ENCODE measurements around the gene RRP1. TPM values are rescaled to one million over a fixed set of nuclear protein-coding genes. Genes with fewer than 3 reads are reported as not detected.

The RRP1 gene
- total RNA-seq, 4 donors from 2014 or later, result 15.5 to 29.4 (median 19.0) TPM

DNA sequence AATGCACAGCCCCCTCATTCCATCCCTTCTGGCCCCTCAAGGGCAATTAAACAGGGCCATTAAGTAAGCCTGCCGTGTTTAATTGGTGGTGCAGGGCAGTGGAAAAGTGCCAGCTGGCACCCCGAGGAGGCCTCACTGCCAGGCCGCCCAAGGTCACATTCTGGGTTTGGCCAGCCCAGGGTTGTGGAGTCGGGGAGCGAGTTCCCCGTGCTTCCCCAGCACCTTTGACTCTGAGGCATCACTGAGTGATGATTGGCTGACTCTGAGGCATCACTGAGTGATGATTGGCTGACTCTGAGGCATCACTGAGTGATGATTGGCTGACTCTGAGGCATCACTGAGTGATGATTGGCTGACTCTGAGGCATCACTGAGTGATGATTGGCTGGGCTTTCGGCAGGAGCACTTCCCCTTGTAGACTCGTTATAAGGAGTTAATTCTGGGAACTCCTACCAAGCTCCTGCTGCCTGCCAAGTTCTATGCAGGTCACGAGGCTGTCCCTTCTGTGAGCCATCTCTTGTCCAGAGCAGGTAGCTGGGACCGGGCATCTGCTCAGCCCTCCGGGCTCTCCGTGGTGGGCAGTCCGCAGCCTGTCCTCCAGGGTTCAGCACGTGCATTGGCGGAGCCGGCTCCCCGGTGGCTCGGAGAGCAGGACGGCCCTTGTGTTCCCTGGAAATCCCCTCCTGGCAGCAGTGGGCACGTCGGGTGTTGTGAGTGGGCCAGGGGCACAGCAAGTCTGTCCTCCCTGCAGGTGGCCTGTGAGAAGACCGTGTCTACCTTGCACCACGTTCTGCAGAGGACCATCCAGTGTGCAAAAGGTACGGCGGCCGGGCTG lies 34.2 kb upstream of the RRP1 start:
- Histone ChIP-seq H3K4me3 (no peak overlapping the region), H3K36me3 (peaks cover 3 to 94% (median 22%) of the 10 kb centered on the region in 3 donors), H3K27me3 (no peaks in the 10 kb centered on the region), H3K9me3 (no peaks in the 10 kb centered on the region), H3K4me1 (peaks cover 0 to 34% (median 0%) of the 10 kb centered on the region in 4 donors), H3K27ac (no peak overlapping the region)
- WGBS, 2 donors, result 60 to 78% methylated on average over 10 to 26 of the region's 26 CpGs
- no peak for DNase-seq (ENCODE audit: low spot score in 2 of 2)
- TF ChIP-seq, protein P1, sequence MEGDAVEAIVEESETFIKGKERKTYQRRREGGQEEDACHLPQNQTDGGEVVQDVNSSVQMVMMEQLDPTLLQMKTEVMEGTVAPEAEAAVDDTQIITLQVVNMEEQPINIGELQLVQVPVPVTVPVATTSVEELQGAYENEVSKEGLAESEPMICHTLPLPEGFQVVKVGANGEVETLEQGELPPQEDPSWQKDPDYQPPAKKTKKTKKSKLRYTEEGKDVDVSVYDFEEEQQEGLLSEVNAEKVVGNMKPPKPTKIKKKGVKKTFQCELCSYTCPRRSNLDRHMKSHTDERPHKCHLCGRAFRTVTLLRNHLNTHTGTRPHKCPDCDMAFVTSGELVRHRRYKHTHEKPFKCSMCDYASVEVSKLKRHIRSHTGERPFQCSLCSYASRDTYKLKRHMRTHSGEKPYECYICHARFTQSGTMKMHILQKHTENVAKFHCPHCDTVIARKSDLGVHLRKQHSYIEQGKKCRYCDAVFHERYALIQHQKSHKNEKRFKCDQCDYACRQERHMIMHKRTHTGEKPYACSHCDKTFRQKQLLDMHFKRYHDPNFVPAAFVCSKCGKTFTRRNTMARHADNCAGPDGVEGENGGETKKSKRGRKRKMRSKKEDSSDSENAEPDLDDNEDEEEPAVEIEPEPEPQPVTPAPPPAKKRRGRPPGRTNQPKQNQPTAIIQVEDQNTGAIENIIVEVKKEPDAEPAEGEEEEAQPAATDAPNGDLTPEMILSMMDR (IDR thresholded peaks at IDR 0.05), result no peak
- TF ChIP-seq POLR2A (IDR thresholded peaks at IDR 0.05) (no peak), EP300 (IDR thresholded peaks at IDR 0.05) (no peak)

DNA sequence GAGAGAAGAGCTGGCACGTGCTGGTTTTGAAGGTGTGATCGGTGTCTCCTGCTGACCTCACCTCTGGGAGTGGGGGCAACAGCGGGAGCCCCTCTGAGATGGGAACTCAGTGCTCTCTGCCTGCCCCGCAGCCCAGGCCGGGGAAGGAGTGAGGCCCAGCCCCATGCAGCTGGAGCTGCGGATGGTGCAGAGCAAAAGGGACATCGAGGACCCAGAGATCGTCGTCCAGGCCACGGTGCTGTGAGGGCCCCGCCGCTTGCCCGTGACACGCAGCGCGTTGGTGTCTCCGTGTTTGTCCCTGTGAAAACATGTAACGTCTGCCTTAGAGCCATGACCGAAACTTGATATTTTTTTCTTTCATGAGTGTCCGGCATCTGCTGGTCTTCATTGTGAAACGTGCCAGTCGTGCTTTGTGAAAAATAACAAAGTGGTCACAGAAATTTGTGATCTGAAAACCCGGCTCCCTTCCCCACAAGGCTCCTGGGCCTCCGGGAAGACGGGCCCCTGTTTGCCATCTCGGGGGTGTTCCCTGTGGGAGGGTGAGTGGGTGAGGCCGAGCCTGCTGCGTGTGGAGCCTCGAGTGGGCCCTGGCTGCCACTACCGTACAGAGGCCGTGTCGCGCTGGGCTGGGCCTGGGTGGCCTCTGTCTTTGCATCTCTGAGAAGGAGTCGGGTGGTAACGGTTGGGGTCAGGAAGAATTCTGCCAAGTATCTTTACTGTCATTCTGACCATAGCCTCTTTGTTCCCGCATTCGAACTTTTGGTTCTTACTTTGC lies 33.4 kb upstream of the RRP1 start:
- TF ChIP-seq, protein P1 (IDR thresholded peaks at IDR 0.05), result no peak
- TF ChIP-seq POLR2A (IDR thresholded peaks at IDR 0.05) (no peak), EP300 (IDR thresholded peaks at IDR 0.05) (no peak)
- Histone ChIP-seq H3K36me3 (peaks cover 3 to 94% (median 22%) of the 10 kb centered on the region in 3 donors), H3K27me3 (no peaks in the 10 kb centered on the region), H3K27ac (no peak overlapping the region), H3K4me1 (peaks cover 0 to 34% (median 0%) of the 10 kb centered on the region in 4 donors), H3K4me3 (no peak overlapping the region), H3K9me3 (no peaks in the 10 kb centered on the region)
- 85 to 93% methylated on average over 37 of the region's 37 CpGs for WGBS, 2 donors
- no peak for DNase-seq (ENCODE audit: low spot score in 2 of 2)

DNA sequence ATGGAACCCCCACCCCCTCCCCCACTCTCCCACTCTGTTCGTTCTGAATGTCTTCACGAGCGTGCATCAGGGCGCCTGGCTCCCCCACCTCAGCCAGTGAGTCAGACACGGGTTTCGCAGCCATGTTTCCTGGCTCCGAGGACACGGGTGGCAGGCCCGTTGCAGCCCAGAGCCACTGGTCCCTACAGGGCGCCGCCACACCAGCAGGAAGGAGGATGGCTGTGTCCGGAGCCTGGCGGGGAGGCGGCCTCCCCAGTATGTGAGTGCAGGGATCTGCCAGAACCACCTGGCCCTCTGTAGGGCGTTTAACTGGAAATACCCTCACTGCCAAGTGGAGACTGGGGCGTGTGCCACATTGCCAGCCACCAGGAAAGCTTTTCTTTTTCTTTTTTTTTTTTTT lies 31.8 kb upstream of the RRP1 start:
- Histone ChIP-seq H3K9me3 (no peaks in the 10 kb centered on the region), H3K36me3 (peaks cover 3 to 94% (median 22%) of the 10 kb centered on the region in 3 donors), H3K27me3 (no peaks in the 10 kb centered on the region), H3K4me3 (no peak overlapping the region), H3K27ac (peak overlapping the region; percentile 39 to 71 (median 62)), H3K4me1 (peaks cover 0 to 34% (median 0%) of the 10 kb centered on the region in 4 donors)
- WGBS, 2 donors, result 79 to 85% methylated on average over 12 to 16 of the region's 16 CpGs
- no peak for DNase-seq (ENCODE audit: low spot score in 2 of 2)
- no peak for TF ChIP-seq EP300 (IDR thresholded peaks at IDR 0.05)

DNA sequence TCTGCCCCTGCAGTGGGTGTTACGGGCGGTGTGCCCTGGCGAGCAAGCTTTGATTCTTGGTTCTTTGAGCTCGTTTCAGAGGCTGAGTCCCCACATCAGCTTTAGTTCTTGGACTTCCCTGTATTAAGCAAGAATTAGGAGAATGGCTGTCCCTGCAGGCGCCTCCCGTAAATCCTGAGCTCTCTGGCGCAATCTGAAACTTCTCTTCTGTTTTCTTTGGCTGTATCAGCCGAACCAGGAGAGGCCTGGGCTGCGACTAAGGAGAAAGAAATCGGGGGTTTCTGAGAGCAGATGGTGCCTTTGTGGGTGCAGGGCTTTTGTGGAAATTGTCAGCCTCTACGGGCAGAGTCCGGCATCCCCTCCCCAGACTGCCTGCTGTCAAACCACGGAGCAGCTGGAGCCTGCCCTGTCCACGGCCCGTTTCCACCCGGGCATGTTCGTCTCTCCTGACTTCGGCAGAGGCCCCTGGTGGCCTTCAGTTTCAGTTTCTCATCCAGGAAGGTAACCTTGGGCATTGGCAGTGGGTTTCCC lies 31.2 kb upstream of the RRP1 start:
- H3K36me3 ChIP-seq, result peaks cover 3 to 94% (median 22%) of the 10 kb centered on the region in 3 donors
- WGBS, 2 donors, result 41 to 63% methylated on average over 18 of the region's 18 CpGs
- H3K27ac ChIP-seq, result peak overlapping the region; percentile 39 to 71 (median 62)
- H3K4me1 ChIP-seq, result peaks cover 0 to 34% (median 0%) of the 10 kb centered on the region in 4 donors
- no peaks in the 10 kb centered on the region for H3K27me3 ChIP-seq
- H3K9me3 ChIP-seq, result peaks cover 0 to 5% (median 0%) of the 10 kb centered on the region in 4 donors
- TF ChIP-seq POLR2A (IDR thresholded peaks at IDR 0.05), result no peak
- TF ChIP-seq, protein P1 (IDR thresholded peaks at IDR 0.05), result no peak
- TF ChIP-seq EP300 (IDR thresholded peaks at IDR 0.05), result peak in 1 of 2 donors; percentile 83
- peak in 1 of 2 donors; percentile 67 for DNase-seq (ENCODE audit: low spot score in 2 of 2)
- peak overlapping the region in 1 of 4 donors; percentile 24 for H3K4me3 ChIP-seq

DNA sequence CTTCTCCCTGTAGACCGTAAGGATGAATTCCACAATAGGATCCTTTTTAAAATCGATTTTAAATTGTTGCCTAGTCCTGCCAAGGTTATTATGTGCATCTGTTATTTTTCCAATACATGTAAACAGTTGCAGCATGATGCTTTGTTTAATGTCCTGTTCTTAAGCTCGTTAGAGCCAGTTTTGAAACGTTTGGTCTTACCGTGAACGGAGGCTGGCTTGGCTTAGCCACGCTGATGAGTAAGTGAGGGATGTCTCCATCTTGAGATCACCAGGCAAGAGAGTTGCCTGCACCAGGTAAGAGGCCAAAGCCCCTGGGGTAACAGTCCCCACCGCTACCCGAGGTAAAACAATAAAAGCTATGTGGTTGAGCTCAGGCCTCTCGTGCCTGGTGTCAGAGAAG lies 30.6 kb upstream of the RRP1 start:
- peak overlapping the region; percentile 27 to 71 (median 62) for H3K27ac ChIP-seq
- 73 to 80% methylated on average over 10 of the region's 10 CpGs for WGBS, 2 donors

More for the DNA sequence above, 30.6 kb upstream of the RRP1 start:
- Histone ChIP-seq H3K36me3 (peaks cover 2 to 94% (median 21%) of the 10 kb centered on the region in 3 donors), H3K4me3 (no peak overlapping the region), H3K9me3 (peaks cover 0 to 5% (median 0%) of the 10 kb centered on the region in 4 donors), H3K27me3 (no peaks in the 10 kb centered on the region), H3K4me1 (peaks cover 0 to 34% (median 0%) of the 10 kb centered on the region in 4 donors)
- no peak for DNase-seq (ENCODE audit: low spot score in 2 of 2)
- TF ChIP-seq, protein P1 (IDR thresholded peaks at IDR 0.05), result no peak
- TF ChIP-seq POLR2A (IDR thresholded peaks at IDR 0.05), result no peak
- no peak for TF ChIP-seq EP300 (IDR thresholded peaks at IDR 0.05)

Data from tibial nerve (tissue), 4 donors.